GM12891 (cell line): ENCODE data around the gene SNRPA.
A peak's percentile ranks its signal among the peaks of the same experiment; 100 is the strongest.

ENCODE experiments used
- DNase-seq: peaks from one replicate; pipeline ENCODE4 v3.0.0; 2011; ENCODE audit warnings: low spot score; ENCODE audit not compliant: insufficient read length
- FAIRE-seq: peaks from 2 replicates; lab custom pipeline; 2011; peaks lifted over from hg19 to GRCh38; lab: Jason Lieb, UNC
- PAX5 ChIP-seq: IDR thresholded peaks from 2 replicates; pipeline ENCODE4 v1.6.1; 2011; ENCODE audit warnings: low read length, moderate library complexity, mild to moderate bottlenecking; ENCODE audit not compliant: insufficient read depth, severe bottlenecking
- POLR2A ChIP-seq: IDR thresholded peaks from 2 replicates; pipeline ENCODE4 v1.6.1; 2011; ENCODE audit warnings: low read depth, low read length, control low read depth
- POLR2AphosphoS5 ChIP-seq: IDR thresholded peaks from 2 replicates; pipeline ENCODE4 v1.6.1; 2011; ENCODE audit warnings: low read depth, low read length, control low read depth
- POU2F2 ChIP-seq: IDR thresholded peaks from 2 replicates; pipeline ENCODE4 v1.6.1; 2011; ENCODE audit warnings: low read depth, mild to moderate bottlenecking, control low read depth, low read length, moderate library complexity
- SPI1 ChIP-seq: IDR thresholded peaks from 2 replicates; pipeline ENCODE4 v1.6.1; 2011; ENCODE audit warnings: low read depth, low read length, control low read depth
- TAF1 ChIP-seq: IDR thresholded peaks from 2 replicates; pipeline ENCODE4 v1.6.1; 2011; ENCODE audit warnings: low read depth, low read length, control low read depth

Gene SNRPA

DNA sequence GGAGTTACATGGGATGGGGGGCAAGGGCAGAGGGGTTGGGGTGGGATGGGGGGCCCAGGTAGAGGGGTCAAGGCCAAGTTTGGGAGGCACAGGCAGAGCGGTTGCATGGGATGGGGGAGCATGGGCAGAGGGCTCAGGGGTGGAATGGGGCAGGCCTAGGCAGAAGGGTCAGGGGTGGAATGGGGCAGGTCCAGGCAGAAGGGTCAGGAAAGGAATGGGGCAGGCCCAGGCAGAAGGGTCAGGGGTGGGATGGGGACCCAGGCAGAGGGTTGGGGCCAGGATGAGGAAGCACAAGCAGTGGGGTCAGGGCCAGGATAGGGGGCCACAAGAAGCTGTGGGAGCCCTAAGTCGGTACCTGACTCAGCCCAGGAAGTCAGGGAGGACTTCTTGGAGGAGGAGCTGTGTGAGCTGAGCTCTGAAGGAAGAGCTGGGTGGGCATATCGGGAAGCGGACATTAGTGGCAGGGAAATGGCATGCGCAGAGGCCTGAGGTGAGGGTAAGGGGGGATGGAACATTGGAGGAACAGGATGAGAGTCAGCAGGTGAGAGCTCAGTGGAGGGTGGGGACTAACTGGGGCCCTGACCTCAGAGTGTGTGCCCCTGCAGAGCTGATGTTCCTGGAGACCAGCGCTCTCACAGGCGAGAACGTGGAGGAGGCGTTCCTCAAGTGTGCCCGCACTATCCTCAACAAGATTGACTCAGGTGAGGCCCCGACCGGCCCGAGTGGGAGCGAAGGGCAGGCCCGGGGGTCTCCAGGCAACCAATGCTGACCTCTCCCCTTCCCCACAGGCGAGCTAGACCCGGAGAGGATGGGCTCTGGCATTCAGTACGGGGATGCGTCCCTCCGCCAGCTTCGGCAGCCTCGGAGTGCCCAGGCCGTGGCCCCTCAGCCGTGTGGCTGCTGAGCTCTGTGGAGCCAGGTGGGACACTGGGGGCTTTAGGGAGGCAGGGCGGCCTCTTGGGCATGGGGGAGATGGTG lies 35.3 kb downstream of the SNRPA start:
- TF ChIP-seq TAF1 = no peak
- no peak for TF ChIP-seq SPI1
- TF ChIP-seq POLR2AphosphoS5 = no peak
- no peak for TF ChIP-seq POU2F2
- TF ChIP-seq POLR2A = no peak

DNA sequence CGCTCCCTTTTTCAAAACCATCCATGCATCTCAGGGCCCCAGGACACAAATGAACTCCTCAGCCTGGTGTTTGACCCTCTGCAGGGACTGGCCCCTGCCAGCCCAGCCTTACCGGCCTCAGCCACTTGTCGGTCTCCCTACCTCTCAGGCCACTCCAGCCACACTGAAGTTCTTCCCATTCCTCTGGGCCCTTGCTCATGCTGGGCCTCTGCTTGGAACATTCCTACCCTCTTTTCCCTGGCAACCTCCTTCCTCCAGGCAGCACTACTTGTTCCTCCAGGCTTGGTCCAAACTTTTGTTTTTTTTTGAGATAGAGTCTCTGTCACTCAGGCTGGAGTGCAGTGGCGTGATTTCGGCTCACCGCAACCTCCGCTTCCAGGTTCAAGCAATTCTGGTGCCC lies 40.3 kb downstream of the SNRPA start:
- FAIRE-seq (no peak), DNase-seq (no peak)
- TF ChIP-seq SPI1 (no peak), PAX5 (no peak), TAF1 (no peak), POU2F2 (no peak), POLR2A (no peak), POLR2AphosphoS5 (no peak)

More for the DNA sequence above, 35.3 kb downstream of the SNRPA start:
- no peak for DNase-seq
- no peak for FAIRE-seq

DNA sequence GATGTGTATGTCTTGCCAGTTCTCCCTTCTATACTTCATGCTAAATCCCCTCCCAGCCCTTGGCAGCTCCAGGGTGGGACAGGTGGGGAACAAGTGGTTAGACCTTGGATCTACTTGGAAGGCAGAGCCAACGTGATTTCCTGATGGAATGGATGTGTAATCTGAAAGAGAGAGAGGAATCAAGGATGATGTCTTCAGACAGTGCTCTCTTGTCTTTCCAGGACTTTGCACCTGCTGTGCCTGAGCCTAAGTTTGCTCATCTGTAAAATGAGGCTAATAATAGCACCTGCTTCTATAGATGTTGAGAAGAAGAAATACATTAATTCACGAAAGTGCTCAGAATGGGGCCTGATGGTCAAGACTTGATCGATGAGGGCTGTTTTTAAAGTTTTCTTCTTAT lies 41.0 kb downstream of the SNRPA start:
- DNase-seq (no peak), FAIRE-seq (peak; percentile 59)
- TF ChIP-seq TAF1 (no peak), POLR2A (no peak), PAX5 (no peak), SPI1 (no peak), POLR2AphosphoS5 (no peak)

DNA sequence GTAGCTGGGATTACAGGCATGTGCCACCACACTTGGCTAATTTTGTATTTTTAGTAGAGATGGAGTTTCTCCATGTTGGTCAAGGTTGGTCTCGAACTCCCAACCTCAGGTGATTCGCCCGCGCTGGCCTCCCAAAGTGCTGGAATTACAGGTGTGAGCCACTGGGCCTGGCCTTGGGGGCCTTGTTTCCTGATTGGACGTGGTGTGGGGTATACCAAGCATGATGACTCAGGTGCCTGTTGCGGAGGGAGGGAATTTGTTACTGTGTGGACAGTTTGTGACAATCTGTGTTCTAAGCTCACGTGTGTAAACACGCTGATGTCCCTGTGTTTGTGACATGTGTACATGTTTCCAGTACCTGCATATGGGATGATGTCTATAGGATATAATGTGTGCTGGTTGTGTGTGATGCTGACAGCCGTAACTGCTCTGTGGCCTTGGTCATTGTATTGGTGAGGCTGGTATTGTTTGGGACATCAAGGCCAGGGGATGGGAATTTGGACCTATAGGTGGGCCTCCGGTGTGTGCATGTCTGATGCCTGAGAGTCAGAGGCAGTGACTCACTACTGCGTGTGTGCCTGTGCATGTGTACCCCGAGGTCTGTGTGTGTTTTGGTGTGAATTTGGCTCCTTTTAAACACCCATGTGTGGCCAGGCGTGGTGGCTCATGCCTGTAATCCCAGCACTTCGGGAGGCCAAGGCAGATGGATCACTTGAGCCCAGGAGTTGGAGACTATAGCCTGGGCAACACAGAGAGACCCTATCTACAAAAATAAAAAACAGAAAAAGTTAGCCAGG lies 46.4 kb downstream of the SNRPA start:
- FAIRE-seq = no peak
- TF ChIP-seq SPI1 = no peak
- no peak for DNase-seq

DNA sequence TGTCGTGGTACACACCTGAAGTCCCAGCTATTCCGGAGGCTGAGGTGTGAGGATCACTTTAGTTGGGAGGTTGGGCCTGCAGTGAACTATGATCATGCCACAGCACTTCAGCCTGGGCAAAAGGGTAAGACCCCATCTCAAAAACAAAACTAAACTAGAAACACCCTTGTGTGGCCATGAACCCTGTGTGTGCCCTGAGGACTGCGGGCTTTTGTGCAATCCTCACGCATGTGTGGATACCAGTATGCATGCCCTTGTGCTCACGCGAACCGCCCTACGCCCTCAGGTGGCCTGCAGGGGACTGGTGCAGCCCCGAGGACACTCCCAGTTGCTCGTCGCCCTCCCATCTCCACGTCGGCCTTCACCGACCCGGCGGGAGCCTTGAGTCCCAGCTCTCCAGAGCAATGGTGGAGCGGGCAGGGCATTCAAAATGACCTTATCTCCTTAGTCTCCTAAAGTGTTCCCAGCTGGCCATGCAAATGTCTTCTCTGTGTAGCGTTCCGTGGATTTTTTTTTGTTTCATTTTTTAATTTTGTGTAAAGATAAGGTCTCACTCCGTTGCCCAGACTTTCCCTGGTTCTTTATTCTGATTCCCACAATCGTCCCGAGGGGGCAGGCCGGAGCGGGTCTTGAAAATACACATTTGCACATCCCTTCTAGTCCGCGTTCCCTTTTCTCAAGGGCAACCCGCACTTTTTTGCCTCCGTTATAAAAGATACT lies 47.1 kb downstream of the SNRPA start:
- FAIRE-seq (no peak), DNase-seq (peak; percentile 74)
- peak; percentile 73 for TF ChIP-seq POLR2A
- TF ChIP-seq PAX5 = no peak
- no peak; the same call in 1 of the 2 replicates for TF ChIP-seq TAF1
- peak; percentile 61; the same call in 1 of the 2 replicates for TF ChIP-seq POLR2AphosphoS5
- TF ChIP-seq POU2F2 = peak; percentile 84; the same call in 1 of the 2 replicates
- no peak for TF ChIP-seq SPI1

DNA sequence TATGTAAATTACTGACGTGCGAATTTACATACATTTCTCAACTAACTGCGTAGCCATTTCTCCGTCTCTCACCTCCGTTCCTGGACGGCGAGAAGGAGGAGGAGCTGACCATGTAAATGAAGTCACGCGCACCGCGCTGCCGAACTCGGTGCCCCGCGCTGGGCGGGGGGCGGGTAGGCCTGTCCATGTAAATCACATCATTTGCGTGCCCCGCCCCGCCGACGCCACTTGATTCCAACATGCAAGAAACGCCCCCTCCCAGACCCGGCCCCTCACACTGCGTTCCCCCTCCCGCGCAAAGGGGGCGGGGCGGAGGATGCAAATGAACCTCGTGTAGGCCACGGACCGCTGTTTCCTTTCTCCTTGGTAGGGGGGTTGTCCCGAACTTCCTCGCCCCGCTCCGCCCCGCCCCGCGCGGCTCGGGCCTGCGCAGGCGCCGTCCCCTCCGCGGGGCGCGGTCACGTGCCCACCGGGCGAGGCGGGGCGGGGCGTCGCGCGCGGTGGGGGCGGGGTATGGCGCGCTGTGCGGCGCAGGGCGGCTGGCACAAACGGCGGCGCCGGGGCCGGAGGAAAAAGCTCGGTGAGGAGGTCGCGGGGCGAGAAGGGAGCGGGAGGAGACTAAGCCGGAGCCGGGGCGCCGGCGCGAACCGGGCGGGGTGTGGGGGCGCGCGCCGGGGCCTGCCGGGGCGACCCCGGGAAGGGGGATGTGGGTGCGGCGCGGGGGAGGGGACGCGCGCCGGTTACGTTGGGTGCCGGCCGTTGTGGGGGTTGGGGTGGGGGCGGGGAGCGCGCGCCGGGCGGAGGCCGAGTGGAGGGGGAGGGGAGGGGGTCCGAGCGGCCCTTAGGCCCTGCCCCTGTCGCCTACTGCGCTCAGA lies 47.9 kb downstream of the SNRPA start, which contains the start of gene EGLN2:
Gene EGLN2, plus strand, starts transcription at position 509 of the 875 bp plus-strand sequence. CDS start 1,382 bp downstream, outside the sequence.
- FAIRE-seq (peak; percentile 99), DNase-seq (peak; percentile 88)
- TF ChIP-seq POLR2A (no peak), SPI1 (0 out of 2 replicates have a peak, but pooled peaks have one; percentile 28), POU2F2 (peak; percentile 85), TAF1 (no peak; the same call in 1 of the 2 replicates)

DNA sequence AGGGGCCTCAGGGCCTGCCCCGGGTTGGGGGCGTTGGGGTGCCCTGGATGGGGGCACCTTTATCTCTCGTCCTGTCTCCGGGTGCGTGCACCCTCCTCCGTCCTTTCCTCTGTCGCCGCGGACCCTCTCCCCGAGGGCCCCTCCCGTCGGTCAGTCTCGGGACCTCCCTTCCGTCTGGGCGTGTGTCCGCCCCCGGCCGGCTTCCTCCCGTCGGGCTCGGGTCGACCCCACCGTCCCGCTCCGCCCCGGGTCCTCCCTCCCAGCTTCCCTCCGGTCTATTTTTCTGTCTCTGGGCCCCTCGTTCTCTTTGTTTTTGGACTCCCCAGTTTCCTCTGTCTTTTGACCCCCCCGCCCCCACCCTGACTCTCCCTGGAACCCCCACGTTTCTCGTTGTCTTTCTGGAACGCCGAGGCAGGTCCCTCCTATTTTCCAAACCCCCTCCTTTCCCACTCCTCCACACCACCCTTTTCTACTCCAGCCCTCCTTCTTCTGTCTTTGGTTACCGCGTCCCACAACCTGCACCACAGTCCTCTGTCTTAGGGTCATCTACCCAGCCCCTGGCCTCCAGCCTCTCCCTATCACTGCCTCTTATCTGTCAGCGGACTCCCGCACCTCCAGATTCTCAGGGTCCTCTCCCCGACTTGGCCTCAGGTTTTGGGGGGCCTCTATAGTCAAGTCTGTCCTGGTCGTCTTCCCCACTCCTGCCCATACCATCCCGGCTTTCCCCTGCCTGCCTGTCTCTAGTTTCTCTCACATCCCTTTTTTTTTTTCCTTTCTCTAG lies 48.7 kb downstream of the SNRPA start:
- FAIRE-seq (peak; percentile 69), DNase-seq (no peak)
- TF ChIP-seq POU2F2 = no peak
- peak; percentile 56; the same call in 1 of the 2 replicates for TF ChIP-seq POLR2A
- TF ChIP-seq POLR2AphosphoS5 = peak; percentile 61; the same call in 1 of the 2 replicates
- no peak for TF ChIP-seq TAF1
- no peak for TF ChIP-seq PAX5
- TF ChIP-seq SPI1 = 0 out of 2 replicates have a peak, but pooled peaks have one; percentile 2

DNA sequence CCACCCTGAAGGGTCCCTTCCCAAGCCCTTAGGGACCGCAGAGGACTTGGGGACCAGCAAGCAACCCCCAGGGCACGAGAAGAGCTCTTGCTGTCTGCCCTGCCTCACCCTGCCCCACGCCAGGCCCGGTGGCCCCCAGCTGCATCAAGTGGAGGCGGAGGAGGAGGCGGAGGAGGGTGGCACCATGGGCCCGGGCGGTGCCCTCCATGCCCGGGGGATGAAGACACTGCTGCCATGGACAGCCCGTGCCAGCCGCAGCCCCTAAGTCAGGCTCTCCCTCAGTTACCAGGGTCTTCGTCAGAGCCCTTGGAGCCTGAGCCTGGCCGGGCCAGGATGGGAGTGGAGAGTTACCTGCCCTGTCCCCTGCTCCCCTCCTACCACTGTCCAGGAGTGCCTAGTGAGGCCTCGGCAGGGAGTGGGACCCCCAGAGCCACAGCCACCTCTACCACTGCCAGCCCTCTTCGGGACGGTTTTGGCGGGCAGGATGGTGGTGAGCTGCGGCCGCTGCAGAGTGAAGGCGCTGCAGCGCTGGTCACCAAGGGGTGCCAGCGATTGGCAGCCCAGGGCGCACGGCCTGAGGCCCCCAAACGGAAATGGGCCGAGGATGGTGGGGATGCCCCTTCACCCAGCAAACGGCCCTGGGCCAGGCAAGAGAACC lies 49.5 kb downstream of the SNRPA start:
- TF ChIP-seq PAX5 = no peak
- TF ChIP-seq POLR2AphosphoS5 = no peak
- no peak for TF ChIP-seq SPI1
- TF ChIP-seq POLR2A = no peak
- no peak for TF ChIP-seq POU2F2
- no peak for TF ChIP-seq TAF1
- DNase-seq = no peak
- FAIRE-seq = no peak
